NCI-H2107 (cell line): Measurements from ENCODE around the gene DRGX.

ENCODE experiments used
- DNase-seq: peaks from one replicate; lab custom pipeline; 2025; lab: John Stamatoyannopoulos, UW

DRGX gene

GRCh38 chr10:49381111-49381900, 14.6 kb downstream of the DRGX start:
- DNase-seq: no peak

DNA sequence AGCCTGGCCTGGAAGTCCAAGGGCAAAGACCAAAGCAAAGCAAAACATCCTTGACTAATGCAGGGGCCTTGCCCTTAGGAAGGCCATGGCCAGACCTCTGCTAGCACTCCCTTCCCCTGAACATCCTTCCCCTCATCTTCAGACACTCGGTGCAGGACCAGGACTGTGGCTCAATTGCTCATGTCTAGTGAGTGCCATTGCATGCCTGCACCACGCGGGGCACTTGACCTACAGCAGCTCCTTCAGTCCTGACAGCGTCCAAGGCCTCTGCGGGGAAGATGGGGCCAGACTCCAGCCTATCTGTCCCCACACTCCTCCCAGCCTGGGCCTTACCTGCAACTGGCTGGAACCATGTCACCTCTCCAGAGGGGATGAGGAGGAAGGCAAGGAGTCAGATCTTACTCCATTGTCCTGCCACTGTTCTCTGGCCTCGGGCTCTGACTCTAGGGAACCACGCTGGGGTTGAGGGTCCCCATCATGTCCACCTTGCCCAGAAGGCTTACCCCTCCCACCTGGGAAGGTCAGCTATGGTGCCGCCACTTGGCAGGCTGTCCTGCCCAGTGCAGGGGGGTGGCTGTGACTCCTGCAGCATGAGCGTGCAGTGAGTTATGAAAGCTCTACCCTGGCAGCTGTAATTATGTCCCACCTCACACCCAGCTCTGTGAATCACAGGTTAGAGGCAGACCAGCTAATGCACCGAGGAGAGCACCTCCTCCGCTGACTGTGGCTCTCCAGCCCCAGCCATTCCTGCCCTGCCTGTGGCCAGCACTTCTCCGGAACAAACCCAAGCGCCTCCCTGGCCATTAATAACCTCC, 16.1 kb downstream of the DRGX start:
- no peak for DNase-seq

DNA sequence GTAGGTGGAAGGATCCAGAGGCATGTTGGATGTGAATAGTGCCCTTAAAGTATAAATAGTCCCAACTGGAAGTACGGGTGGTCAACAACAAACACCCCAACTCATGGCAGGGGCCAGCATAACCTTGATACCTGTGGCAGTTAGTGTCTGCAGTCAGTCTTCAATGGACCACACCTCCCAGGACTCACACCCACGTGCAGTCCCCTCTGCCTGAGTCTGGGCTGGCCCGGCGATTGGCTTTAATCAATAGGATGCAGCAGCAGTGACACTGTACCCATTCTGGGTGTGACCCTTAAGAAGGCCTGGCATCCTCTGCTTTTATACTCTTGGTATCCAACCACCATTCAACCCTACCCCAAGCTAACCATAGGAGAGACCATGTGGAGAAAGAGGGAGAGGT, 18.6 kb downstream of the DRGX start:
- no peak for DNase-seq

DNA sequence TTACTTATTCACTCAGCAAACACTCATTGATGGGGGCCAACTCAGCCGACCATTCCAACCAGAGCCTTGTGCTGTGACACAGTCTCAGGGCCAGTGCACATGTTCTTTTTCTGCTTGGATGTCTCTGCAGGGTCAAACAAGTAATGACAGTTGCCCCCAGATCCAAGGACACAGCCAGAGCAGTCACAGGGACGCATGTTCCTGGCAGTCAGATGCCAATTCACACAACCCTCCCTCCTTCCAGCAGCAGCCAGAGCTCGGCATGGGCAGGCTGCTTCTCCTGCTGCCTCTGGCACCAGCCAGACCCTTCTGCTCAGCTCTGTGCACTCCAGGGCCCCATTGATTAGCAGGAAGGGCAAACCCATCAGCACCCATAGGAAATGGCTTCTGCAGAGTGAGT, 20.3 kb downstream of the DRGX start:
- no peak for DNase-seq

DNA sequence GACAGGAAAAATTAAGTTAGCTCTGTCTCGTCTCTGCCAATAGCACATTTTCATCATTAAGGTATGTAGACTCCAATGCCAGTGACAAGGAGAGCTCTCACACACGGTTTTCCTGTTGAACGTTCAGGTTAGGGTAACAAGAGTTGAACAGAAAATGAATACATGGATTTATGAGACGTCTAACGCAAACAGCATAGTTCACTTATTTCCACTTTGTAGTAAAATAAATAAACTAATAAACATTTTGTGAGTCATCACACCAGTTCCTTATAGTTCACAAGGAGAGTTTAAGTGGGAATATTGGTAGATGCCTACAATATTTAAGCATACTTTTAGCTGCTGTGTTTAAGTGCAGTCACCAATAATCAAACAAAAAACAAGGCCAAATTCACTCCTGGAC, 21.1 kb downstream of the DRGX start:
- DNase-seq: no peak

DNA sequence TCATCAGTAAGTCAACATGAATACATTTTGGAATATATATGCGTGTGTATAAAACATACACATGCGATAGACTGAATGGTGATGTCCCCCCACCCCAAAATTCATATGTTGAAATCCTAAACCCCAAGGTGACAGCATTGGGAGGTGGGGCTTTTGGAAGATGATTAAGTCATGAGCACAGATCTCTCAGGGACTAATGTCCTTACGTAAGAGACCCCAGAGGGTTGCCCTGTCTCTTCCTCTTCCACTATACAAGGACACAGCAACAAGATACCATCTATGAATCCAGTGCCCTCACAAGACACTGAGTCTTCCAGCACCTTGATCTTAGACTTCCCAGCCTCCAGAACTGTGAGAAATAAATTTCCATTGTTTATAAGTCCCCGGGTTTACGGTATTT, 22.5 kb downstream of the DRGX start:
- DNase-seq: no peak

- DNase-seq: no peak
Measured at GRCh38 chr10:49371967-49372366, 23.9 kb downstream of the DRGX start.

DNA sequence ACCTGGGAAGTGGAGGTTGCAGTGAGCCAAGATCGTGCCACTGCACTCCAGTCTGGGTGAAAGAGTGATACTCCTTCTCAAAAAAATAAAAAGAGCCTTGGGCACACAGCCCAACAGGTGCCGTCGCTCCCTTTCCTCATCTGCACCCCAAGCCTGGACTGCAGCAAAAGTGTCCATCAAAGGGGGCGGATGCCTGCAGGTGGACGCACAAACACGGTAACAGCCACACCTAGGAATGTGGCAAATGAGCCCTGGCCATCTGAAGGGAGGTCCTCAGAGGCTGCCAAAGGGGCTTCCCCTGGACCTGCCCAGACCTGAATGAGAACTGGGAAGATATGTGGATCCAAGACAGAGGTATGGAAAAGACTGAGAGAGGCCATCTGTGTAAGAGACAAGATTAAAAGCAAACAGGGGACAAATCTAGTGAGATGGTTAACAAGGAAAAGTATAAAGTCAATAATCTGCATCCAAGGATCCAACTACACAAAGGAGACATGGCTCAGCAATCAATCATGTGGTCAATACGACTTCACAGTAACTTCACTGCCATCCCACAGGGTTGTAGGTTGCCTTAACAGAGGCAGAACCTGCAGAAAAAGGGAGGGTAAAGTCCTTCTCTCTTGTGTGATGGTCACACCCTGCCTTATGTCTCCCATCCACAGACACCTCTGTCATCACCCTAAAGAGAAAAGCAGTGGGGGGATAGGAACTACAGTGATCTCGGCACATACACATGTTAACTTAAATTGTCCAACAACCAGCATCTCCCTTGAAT, 25.4 kb downstream of the DRGX start:
- no peak for DNase-seq

DNA sequence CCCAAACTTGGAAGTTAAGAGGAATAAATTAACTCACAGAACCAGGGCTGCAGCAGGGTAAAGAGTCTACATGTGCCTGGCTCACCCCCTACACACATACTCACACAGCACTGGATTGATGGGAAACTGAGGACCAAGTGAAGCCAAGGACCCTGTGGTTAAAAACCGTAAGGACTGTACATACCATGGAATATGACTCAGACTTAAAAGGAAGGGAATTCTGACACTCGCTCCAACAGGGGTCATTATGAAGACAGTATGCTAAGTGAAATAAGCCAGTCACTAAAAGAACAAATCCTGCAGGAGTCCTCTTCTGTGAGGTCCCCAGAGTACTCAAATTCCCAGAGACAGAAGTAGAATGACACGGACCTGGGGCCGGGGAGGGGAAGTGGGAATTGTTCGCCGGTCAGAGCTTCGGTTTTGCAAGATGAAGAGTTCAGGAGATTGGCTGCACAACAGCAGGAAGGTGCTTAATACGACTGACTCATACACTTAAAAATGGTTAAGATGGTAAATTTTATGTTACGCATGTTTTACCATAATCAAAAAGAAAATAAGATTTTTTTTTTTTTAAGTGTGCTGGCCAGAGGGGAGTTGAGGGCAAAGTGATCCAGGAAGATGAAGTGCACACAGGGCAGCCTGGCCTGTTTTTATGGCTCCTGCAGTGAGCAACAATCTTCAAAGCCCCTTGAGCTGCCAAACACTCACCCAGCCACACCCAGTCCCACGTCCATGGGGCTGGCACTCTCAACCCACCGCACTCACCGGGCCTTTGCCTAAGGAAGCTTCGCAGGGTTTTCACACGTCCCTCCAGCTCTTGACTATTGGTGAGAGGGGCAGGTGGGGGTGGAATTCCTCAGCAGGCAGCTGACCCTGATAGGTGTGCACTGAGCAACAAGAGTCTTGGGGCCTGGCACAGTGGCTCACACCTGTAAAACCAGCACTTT, 26.4 kb downstream of the DRGX start:
- no peak for DNase-seq

GRCh38 chr10:49368256-49368655, 27.6 kb downstream of the DRGX start:
- DNase-seq: no peak

GRCh38 chr10:49367600-49367999, 28.3 kb downstream of the DRGX start:
- no peak for DNase-seq

GRCh38 chr10:49366460-49366859, 29.4 kb downstream of the DRGX start:
- DNase-seq: no peak

GRCh38 chr10:49365675-49366415, 30.0 kb downstream of the DRGX start:
- DNase-seq: no peak

GRCh38 chr10:49365275-49365674, 30.6 kb downstream of the DRGX start:
- no peak for DNase-seq

DNA sequence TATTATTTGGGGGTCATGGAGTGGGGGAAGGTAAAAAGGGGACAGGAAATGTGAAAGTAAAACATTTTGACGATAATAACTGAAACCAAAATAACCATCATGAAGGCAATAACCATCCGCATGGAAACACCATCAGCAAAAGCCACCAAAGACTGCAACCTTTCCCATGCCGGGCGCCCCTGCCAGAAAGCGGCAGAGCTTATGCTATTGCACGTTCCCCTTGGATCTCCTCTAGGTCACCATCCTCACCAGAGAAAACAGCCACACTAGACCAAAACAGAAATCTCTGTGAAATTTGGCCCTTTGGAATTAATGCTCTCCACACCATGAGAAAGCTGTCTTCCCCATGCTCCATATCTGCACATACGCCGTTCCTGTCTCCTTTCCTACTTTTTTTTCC, 31.1 kb downstream of the DRGX start:
- no peak for DNase-seq

DNA sequence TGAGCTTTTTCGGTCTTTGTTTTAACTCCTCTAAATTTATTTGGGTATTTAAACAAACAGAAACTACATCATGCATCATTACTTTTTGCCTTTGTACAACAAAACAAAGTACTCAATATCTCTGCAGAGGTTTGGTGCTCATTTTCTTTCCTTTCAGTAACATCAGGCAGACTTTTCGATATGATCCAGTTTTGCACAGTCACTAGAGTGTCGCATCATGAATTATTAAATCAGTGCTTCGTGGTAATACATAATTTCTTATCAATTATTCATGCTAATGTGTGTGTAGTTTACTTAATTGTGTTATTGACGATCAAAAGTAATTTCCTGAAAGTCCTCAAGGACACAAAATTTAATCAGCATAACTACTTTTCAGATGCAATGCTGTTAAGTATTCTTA, 31.8 kb downstream of the DRGX start:
- DNase-seq: no peak

- DNase-seq: no peak
Measured at GRCh38 chr10:49363309-49364031, 32.4 kb downstream of the DRGX start.

GRCh38 chr10:49362596-49363260, 33.2 kb downstream of the DRGX start:
- no peak for DNase-seq

DNA sequence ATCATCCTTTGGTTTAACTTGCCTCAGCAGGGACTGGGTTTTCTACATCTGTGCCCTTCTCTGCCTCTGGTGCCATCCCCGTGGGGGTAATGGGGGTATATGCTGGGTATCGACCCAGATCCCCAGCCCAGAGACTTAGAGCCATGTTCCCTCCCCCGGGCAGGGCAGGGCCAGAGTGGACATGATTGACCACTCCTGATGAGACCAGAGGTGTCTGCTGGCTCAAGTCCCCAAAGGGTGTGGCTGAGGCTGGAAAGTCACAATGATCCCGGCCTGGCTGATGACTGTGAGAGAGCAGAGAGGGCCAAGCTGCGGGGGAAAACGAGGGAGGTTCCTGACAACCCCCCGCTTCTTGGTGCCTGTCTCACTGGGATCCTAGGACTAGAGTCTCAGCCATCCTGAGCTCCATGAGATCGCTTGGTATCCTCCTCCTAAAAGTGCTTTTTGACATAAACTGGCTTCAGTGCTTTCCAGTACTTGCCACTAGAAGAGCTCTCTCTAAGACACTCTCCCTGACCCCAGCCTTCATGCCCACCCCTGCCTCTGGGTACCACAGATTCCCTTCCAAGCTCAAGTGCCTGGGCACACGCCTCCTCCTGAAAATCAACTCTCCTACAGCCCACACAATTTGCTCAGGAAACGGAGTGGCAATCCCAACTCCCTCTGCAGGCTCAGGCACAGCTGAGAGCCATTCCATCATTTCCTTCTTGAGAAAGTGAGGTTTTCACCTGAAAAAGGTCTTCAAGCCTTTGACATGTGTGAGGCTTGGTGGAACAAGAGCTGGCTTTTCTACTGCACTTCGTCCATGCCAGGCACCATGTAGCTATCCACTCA, 33.9 kb downstream of the DRGX start:
- DNase-seq: no peak
